ENCODE data around the gene NUDT4.
A peak's percentile ranks its signal among the peaks of the same experiment; 100 is the strongest.
"Not testable (repeated sequence)": the region's sequence is repeated elsewhere in the genome, so short reads cannot be mapped to it uniquely, and the experiment has no call there.

The NUDT4 gene

DNA sequence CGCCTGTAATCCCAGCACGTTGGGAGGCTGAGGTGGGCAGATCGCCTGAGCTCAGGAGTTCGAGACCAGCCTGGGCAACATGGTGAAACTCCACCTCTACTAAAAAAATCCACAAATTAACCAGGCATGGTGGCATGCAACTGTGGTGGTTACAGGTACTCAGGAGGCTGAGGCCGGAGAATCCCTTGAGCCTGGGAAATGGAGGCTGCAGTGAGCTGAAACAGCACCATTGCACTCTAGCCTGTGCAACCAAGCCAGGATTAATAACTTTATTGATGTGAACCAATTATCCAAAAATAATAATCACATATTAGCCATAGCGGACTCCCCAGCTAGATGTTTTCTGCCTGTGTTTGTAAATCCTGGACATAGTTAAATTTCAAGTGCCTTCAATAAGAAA is 1.8 kb upstream of the NUDT4 start:
- POLR2A ChIA-PET (ENCODE audit: low non-redundant PET) = no interaction called here
- CTCF ChIA-PET = no interaction called here
- TF ChIP-seq, protein P1, sequence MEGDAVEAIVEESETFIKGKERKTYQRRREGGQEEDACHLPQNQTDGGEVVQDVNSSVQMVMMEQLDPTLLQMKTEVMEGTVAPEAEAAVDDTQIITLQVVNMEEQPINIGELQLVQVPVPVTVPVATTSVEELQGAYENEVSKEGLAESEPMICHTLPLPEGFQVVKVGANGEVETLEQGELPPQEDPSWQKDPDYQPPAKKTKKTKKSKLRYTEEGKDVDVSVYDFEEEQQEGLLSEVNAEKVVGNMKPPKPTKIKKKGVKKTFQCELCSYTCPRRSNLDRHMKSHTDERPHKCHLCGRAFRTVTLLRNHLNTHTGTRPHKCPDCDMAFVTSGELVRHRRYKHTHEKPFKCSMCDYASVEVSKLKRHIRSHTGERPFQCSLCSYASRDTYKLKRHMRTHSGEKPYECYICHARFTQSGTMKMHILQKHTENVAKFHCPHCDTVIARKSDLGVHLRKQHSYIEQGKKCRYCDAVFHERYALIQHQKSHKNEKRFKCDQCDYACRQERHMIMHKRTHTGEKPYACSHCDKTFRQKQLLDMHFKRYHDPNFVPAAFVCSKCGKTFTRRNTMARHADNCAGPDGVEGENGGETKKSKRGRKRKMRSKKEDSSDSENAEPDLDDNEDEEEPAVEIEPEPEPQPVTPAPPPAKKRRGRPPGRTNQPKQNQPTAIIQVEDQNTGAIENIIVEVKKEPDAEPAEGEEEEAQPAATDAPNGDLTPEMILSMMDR (conservative IDR thresholded peaks at IDR 0.05; ENCODE audit: low read depth) = no peak
- no peak overlapping the region for H3K27ac ChIP-seq
- no peak for DNase-seq (ENCODE audit: low spot score)

DNA sequence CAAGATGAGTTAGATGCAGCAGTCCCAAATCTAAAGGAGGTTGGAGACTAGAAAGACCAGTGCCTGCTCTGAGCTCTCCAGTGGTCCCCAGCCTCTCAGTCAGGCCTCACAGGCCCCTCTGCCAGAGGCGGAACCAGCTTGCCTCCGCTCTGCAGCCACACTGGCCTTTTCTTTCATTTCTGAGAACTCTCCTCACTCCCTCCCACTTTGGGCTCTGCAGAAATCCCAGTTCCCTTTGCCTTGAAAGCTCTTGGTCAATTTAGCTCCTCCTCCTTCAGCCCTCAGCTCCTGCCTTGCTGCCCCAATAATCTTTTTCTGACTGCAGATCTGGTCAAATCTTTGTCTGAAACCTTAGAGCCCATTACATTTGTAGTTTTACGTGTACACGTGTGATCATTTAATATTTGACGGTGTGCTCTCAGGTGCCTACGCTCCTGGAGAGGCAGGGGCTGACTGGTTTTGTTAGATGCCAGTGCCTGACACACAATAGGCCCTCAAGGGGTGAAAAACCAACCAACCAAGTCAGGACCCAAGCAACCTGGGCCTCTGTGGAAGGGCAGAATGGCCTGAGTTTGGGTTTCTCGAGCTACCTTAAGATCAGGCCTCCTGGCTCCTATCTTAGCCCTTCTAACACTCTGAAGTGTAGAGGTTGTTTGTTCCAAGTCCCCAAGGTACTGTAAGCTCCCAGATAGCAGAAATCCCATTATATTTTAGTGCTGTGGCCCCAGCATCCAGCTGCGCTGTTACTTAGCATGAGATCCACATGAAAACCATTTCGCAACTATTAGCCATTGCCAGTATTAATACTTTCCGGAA is 1.1 kb upstream of the NUDT4 start:
- TF ChIP-seq, protein P1 (conservative IDR thresholded peaks at IDR 0.05; ENCODE audit: low read depth) = no peak
- ChIA-PET CTCF (interaction anchor here (0.6 to 1.0 kb wide), 4 partner anchors 254 to 724 kb away, joined by 3 to 4 read pairs (median 4); no protein-coding TSS in a partner anchor), POLR2A (ENCODE audit: low non-redundant PET) (interaction anchor here (0.6 kb wide), 1 partner anchor 1707 kb away, joined by 8 read pairs; no protein-coding TSS in a partner anchor)
- H3K27ac ChIP-seq = no peak overlapping the region
- no peak for DNase-seq (ENCODE audit: low spot score)

DNA sequence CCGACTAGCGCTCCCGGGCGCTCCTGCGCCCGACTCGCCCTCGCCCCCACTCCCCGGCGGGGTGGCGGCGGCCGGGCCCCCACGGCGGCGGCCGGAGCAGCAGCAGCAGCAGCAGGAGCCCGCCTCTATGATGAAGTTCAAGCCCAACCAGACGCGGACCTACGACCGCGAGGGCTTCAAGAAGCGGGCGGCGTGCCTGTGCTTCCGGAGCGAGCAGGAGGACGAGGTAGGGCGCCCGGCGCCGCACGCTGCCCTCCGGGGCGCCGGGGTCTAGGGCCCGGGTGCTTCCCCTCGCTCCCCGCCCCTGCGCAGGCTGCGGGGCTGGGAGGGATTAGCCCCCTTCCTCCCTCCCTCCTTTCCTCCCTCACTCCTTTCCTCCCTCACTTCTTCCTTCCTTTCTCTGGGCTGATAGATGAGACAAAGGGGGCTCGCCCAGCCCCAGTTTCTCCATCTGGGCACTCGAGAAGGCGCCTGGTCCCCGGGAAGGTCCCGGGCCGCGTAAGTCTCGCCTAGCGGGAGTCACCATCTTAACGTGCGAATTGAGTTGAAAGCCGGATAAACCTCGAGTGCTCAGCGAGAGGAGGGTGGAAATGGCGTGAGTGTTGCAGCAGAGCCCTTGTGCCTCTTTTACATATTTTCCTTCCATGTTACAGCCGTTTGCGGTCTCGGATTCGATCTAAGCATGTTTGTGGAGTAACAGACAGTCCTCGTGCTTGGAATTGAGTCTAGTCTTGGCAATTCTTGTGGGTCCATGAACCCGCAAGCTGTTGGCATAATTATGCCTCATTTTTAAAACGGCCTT is 672 bp downstream of the NUDT4 start:
- DNase-seq (ENCODE audit: low spot score) = peak; percentile 45
- POLR2A ChIA-PET (ENCODE audit: low non-redundant PET) = not testable (repeated sequence)
- CTCF ChIA-PET = interaction anchor here (0.6 to 0.7 kb wide), 2 partner anchors 551 to 762 kb away, joined by 3 read pairs; no protein-coding TSS in a partner anchor
- H3K27ac ChIP-seq = peak overlapping the region; percentile 90

DNA sequence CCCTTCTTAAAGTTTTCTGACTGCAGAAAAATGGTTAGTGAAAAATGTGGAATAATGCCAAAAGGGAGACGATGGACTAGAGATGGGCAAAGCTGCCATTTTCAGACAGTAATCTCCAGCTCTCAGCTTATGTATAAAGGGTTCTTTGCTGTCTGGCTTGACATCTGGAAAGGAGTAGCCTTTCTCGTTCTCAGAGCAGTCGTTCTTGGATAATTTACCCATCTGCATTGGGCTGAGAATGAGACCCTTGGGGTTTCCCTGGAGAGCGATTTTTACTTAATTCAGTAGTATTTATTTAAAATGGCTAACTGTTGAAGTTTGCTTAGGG is 1.2 kb downstream of the NUDT4 start:
- TF ChIP-seq, protein P1 (conservative IDR thresholded peaks at IDR 0.05; ENCODE audit: low read depth) = no peak
- CTCF ChIA-PET = interaction anchor here (0.6 to 0.7 kb wide), 2 partner anchors 551 to 763 kb away, joined by 3 read pairs; no protein-coding TSS in a partner anchor

DNA sequence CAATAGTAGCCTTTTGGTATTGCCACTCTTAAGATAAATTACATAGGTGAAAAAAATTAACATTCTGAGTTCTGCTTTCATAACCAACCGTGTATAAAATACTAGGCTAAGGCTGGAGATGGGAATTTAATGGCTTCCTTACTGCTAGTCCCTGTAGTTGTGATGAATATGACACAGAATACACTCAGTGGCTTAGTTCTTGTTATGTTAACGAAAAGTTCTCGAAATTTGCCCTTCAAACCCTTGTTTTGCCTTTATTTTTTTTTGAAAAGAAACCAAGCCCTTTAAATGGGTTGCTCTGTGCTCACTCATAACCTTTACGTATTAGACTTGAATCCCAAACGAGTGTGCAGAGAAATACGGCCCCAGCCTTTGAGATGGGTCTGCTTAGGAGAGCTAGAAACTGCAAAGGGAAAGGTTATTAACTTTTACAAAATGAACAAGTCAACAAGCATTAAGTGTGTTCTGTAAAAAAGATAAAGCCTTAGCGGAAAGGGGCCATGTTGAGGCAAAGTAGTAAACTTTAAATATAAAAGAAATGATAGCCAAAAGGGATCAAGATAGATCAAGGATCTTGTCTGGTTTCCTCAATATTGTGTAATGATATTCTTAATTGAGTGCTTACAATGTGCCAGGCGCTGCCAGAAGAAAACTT is 1.7 kb downstream of the NUDT4 start:
- ChIA-PET POLR2A (ENCODE audit: low non-redundant PET) (no interaction called here), CTCF (interaction anchor here (0.7 to 1.8 kb wide), 2 partner anchors 392 to 552 kb away, joined by 3 to 10 read pairs; no protein-coding TSS in a partner anchor)
- no peak for DNase-seq (ENCODE audit: low spot score)
- TF ChIP-seq, protein P1 (conservative IDR thresholded peaks at IDR 0.05; ENCODE audit: low read depth) = no peak
- no peak overlapping the region for H3K27ac ChIP-seq

More for the DNA sequence above, 1.2 kb downstream of the NUDT4 start:
- POLR2A ChIA-PET (ENCODE audit: low non-redundant PET) = no interaction called here
- DNase-seq (ENCODE audit: low spot score) = no peak
- peak overlapping the region; percentile 90 for H3K27ac ChIP-seq

DNA sequence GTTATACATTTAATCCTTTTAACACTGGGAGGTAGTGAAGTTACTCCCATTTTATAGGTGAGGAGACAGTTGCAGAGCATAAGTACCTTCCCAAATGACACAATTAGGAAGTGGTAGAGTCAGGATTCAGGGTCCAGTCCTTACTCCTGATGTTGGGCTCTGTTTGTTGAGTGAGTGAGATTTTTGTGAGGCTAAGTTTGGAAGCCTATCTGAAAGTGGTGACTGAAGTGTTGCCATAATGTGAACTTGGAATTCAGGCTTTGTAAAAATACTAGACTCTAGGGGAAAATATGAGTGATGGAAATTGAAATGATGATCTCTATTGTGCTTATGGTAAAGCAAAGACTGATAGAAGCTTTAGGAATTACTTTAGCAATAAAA is 2.2 kb downstream of the NUDT4 start:
- ChIA-PET POLR2A (ENCODE audit: low non-redundant PET) (no interaction called here), CTCF (interaction anchor here (0.5 to 2.2 kb wide), 5 partner anchors 17 to 393 kb away, joined by 3 to 10 read pairs (median 3); no protein-coding TSS in a partner anchor)
- H3K27ac ChIP-seq = no peak overlapping the region

More for the DNA sequence above, 2.2 kb downstream of the NUDT4 start:
- TF ChIP-seq, protein P1 (conservative IDR thresholded peaks at IDR 0.05; ENCODE audit: low read depth) = no peak
- no peak for DNase-seq (ENCODE audit: low spot score)
